ENCODE measurements around the gene RHBDL2. TPM values are rescaled to one million over a fixed set of nuclear protein-coding genes. Genes with fewer than 3 reads are reported as not detected.
"Not testable (repeated sequence)": the region's sequence is repeated elsewhere in the genome, so short reads cannot be mapped to it uniquely, and the experiment has no call there.

The RHBDL2 gene
- polyA plus RNA-seq, 4 donors, result 0.92 to 1.9 (median 1.6) TPM

- no peak for DNase-seq (ENCODE audit: low read depth in 4 of 4, low spot score in 3 of 4)
Measured at GRCh38 chr1:38885092-38885491, 56.5 kb downstream of the RHBDL2 start.

- no peak for DNase-seq (ENCODE audit: low read depth in 4 of 4, low spot score in 3 of 4)
Measured at GRCh38 chr1:38881487-38881886, 60.1 kb downstream of the RHBDL2 start, which contains the start of gene GJA9. Gene GJA9 (minus strand): TSS chr1:38881587. CDS start chr1:38876098, 5,489 bp downstream.

GRCh38 chr1:38875811-38876210 lies 65.8 kb downstream of the RHBDL2 start:
- no peak for DNase-seq (ENCODE audit: low read depth in 4 of 4, low spot score in 3 of 4)

GRCh38 chr1:38873027-38873969 lies 68.3 kb downstream of the RHBDL2 start, which contains the start of gene MYCBP:
Gene MYCBP (minus strand): TSS chr1:38873348. CDS start chr1:38873305, 43 bp downstream.
- peak; percentile 85 to 92 (median 90) for DNase-seq (ENCODE audit: low read depth in 4 of 4, low spot score in 3 of 4)

- no peak for DNase-seq (ENCODE audit: low read depth in 4 of 4, low spot score in 3 of 4)
Measured at GRCh38 chr1:38872401-38873026, 69.1 kb downstream of the RHBDL2 start.

- no peak for DNase-seq (ENCODE audit: low read depth in 4 of 4, low spot score in 3 of 4)
Measured at GRCh38 chr1:38870996-38871395, 70.6 kb downstream of the RHBDL2 start.

GRCh38 chr1:38867208-38867607 lies 74.4 kb downstream of the RHBDL2 start:
- no peak for DNase-seq (ENCODE audit: low read depth in 4 of 4, low spot score in 3 of 4)

GRCh38 chr1:38865112-38865715 lies 76.4 kb downstream of the RHBDL2 start:
- no peak for DNase-seq (ENCODE audit: low read depth in 4 of 4, low spot score in 3 of 4)

GRCh38 chr1:38860454-38860795 lies 81.2 kb downstream of the RHBDL2 start:
- DNase-seq (ENCODE audit: low read depth in 4 of 4, low spot score in 3 of 4), result no peak

GRCh38 chr1:38859561-38860453 lies 81.8 kb downstream of the RHBDL2 start, which contains the start of gene RRAGC:
Gene RRAGC (minus strand): TSS chr1:38859772. CDS start chr1:38859646, 126 bp downstream.
- DNase-seq (ENCODE audit: low read depth in 4 of 4, low spot score in 3 of 4), result peak; percentile 87 to 97 (median 92)

GRCh38 chr1:38858833-38859560 lies 82.6 kb downstream of the RHBDL2 start:
- no peak for DNase-seq (ENCODE audit: low read depth in 4 of 4, low spot score in 3 of 4)

GRCh38 chr1:38852780-38853179 lies 88.8 kb downstream of the RHBDL2 start:
- DNase-seq (ENCODE audit: low read depth in 4 of 4, low spot score in 3 of 4), result no peak

GRCh38 chr1:38848071-38848470 lies 93.6 kb downstream of the RHBDL2 start:
- DNase-seq (ENCODE audit: low read depth in 4 of 4, low spot score in 3 of 4), result no peak

- no peak for DNase-seq (ENCODE audit: low read depth in 4 of 4, low spot score in 3 of 4)
Measured at GRCh38 chr1:38846210-38846609, 95.4 kb downstream of the RHBDL2 start.

- DNase-seq (ENCODE audit: low read depth in 4 of 4, low spot score in 3 of 4), result not testable (repeated sequence)
Measured at GRCh38 chr1:38845088-38845487, 96.5 kb downstream of the RHBDL2 start.

GRCh38 chr1:38840281-38840680 lies 101.3 kb downstream of the RHBDL2 start:
- no peak for DNase-seq (ENCODE audit: low read depth in 4 of 4, low spot score in 3 of 4)

GRCh38 chr1:38839363-38839762 lies 102.3 kb downstream of the RHBDL2 start:
- no peak for DNase-seq (ENCODE audit: low read depth in 4 of 4, low spot score in 3 of 4)

- DNase-seq (ENCODE audit: low read depth in 4 of 4, low spot score in 3 of 4), result not testable (repeated sequence)
Measured at GRCh38 chr1:38836316-38836715, 105.3 kb downstream of the RHBDL2 start.
